Upper lobe of left lung (tissue), 4 donors: ENCODE measurements around the gene KDM3A.

Experiments
- CTCF ChIP-seq, 6 experiments: fragments of 450-650 bp in 4 of 6; fragments of 200-600 bp in 2 of 6; sonication (generic) in 2 of 6; IDR thresholded peaks; one replicate each; pipeline ENCODE4 v1.5.1; 2016 to 2019; ENCODE audit warnings: antibody characterized with exemption in 6 of 6
- POLR2A ChIP-seq, 4 donors: fragments of 450-650 bp; IDR thresholded peaks; one replicate each; pipeline ENCODE4 v1.5.1; 2016 to 2017; ENCODE audit warnings: antibody characterized with exemption in 4 of 4, mild to moderate bottlenecking in 2 of 4

- TF ChIP-seq CTCF (IDR thresholded peaks at IDR 0.05) (no peak), POLR2A (IDR thresholded peaks at IDR 0.05) (no peak)
These were observed 12.7 kb downstream of the KDM3A start for GRCh38 chr2:86453836-86454235.
